NCI-H1105 treated with DMSO at 0.1 percent for 48 hours (cell line): Measurements from ENCODE around the gene GLYR1.

ENCODE experiments used
- DNase-seq: peaks from one replicate; lab custom pipeline; 2025; lab: John Stamatoyannopoulos, UW

Gene GLYR1

DNA sequence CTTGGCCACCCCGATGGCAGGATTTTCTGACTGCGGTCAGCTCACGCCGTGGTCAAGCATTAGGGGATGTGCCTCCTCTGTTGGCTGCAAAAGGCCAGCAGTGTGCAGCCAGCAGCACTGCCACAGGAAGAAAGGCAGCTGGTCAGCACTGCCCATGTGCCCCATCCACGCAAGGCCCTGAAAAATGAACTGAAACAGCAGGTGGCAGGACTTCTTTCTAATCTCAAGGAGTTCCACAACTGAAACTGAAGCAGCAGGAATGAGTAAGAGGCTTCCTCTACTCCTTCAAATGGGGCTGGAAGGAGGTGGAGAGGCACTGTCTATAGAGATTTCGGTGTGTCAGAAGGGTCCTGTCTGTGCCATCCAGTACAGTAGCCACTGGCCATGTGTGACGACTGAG, 83.3 kb downstream of the GLYR1 start:
- DNase-seq: no peak

DNA sequence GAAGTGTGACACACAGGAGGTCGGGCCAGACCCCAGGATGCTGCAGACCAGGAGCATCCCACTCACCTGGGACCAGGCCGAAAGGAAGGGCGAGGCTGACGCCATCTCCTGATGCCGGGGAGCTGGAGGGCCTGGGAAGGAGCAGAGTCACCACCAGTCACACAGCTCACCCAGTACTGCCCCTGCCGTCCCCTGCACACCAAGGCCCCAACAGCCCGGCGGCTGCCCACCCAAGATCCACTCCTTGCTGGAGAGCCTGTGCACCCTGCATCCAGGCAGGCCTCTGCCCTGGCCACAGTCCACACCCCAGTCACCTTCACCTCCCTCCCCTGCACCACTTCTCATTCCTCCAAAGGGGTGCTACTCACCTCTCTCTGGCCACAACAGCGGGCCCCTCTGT, 84.9 kb downstream of the GLYR1 start:
- no peak for DNase-seq

DNA sequence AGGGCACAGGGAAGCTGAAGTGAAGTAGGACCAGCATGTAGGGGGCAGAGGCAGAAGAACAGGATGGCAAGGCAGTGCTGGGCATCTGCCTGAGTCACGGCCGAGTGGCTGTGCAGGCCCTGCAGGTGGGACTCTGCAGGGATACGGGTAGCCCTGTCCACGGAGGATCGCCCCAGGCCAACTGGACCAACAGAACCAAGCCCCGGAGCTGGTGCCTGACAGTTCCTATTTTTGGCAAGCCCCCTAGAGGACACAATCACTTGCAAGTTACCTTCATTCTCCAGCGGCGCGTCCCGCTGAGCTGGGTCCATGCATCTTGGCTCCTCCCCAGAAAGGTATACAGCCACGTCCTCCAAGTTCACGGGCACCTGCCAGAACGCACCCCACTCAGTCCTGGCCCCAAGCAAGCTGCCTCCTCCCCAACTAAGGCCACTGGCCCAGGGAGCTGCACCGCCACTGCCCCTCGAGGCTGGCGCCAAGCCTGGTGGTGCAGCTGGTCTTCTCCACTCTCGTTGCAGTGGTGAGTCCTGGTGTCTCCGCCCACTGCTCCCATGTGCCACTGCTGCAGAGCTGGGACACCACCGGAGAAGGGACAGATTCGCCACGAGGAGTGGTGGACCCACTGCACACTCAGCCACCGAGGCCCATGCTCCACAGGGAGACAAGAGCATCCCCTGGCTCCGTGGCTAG, 86.7 kb downstream of the GLYR1 start:
- no peak for DNase-seq

DNA sequence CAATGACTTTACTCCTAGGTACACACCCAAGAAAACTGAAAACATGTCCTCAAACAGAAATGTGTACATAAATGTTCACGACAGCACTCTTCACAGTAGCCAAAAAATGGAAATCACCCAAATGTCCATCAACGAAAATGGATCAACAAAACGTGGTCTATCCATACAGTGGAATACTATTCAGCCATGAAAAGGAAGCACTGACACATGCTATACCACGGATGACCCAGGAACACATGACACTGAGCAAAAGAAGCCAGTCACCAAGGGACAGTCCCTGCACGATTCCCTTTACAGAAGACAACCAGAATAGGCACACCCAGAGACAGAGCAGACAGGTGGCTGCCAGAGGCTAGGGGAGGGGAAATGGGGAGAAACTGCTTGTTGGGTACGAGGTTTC, 91.4 kb downstream of the GLYR1 start:
- DNase-seq: no peak

DNA sequence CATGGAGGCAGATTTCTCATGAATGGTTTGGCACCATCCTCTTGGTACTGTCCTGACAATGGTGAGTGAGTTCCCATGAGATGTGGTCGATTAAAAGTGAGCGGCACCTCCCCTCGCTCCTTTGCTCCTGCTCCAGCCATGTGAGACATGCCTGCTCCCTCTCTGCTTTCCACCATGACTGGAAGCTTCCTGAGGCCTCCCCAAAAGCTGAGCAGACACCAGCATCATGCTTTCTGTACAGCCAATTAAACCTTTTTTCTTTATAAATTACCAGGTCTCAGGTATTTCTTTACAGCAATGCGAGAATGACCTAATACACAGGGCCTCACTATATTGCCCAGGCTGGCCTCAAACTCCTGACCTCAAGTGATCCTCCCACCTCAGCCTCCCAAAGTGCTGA, 92.2 kb downstream of the GLYR1 start:
- no peak for DNase-seq

DNA sequence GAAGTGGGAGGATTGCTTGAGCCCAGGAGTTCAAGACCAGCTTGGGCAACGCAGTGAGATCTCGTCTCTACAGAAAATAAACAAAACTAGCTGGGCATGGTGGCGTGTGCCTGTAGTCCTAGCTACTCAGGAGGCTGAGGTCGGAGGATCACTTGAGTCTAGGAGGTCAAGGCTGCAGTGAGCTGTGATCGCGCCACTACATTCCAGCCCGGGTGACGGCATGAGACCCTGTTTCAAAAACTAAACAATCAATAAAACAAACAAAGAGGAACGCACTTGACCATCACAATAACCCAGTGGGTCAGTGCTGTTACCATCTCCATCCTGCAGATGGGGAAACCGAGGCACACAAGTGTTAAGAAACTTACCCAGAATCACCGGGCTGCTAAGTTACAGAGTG, 93.9 kb downstream of the GLYR1 start:
- no peak for DNase-seq
